B cell (primary cell): Measurements from ENCODE around the gene FNDC3A. TPM values are rescaled to one million over a fixed set of nuclear protein-coding genes. Genes with fewer than 3 reads are reported as not detected.
"Not testable (repeated sequence)": the region's sequence is repeated elsewhere in the genome, so short reads cannot be mapped to it uniquely, and the experiment has no call there.

ENCODE experiments used
- ATAC-seq: fragments of 200-7000 bp; cut with Tn5 transposase; one replicate; pipeline ENCODE4 v1.10.0; 2021; ENCODE audit warnings: low read depth, mild to moderate bottlenecking, moderate number of reproducible peaks, moderate library complexity
- CTCF ChIA-PET: fragments of 350-600 bp; sonication (Branson Sonifier 250); formaldehyde crosslinking; loops from one replicate; lab custom pipeline; 2021; ENCODE audit warnings: antibody characterized with exemption, inconsistent platforms; lab: Charles Lee
- POLR2A ChIA-PET: fragments of 350-600 bp; sonication (Branson Sonifier 250); formaldehyde crosslinking; loops from one replicate; lab custom pipeline; 2021; ENCODE audit warnings: antibody characterized with exemption; lab: Charles Lee
- DNase-seq: peaks from one replicate; pipeline ENCODE4 v3.0.0; 2013
- H2AFZ ChIP-seq: 2 replicates; pipeline ENCODE4 v1.6.1; 2012; ENCODE audit warnings: mild to moderate bottlenecking, low read depth, low read length; ENCODE audit not compliant: insufficient read depth, poor library complexity, severe bottlenecking
- H3K27ac ChIP-seq, 2 donors: 1 replicate in 1 of 2; 2 replicates in 1 of 2; pipeline ENCODE4 v1.5.1; 2012 to 2013; ENCODE audit warnings: low read length in 2 of 2, mild to moderate bottlenecking in 2 of 2, moderate library complexity in 1 of 2
- H3K27me3 ChIP-seq, 4 experiments: fragments of 200-600 bp in 1 of 4; sonication (generic) in 1 of 4; replicated peaks in 1 of 4; 1 replicate in 2 of 4; 2 replicates in 2 of 4; pipeline versions ENCODE4 v1.6.1 to v1.7.0; 2013 to 2016; ENCODE audit warnings: low read length in 3 of 4, mild to moderate bottlenecking in 2 of 4, mixed read lengths in 1 of 4, moderate library complexity in 1 of 4; ENCODE audit not compliant: insufficient read depth in 4 of 4, control insufficient read depth in 3 of 4; ENCODE audit errors: control extremely low read depth in 1 of 4
- H3K36me3 ChIP-seq, 2 experiments: replicated peaks in 1 of 2; 1 replicate in 1 of 2; 2 replicates in 1 of 2; pipeline versions ENCODE4 v1.6.1 to v1.7.1; 2013; ENCODE audit warnings: low read length in 1 of 2; ENCODE audit not compliant: insufficient read depth in 2 of 2, control insufficient read depth in 1 of 2; ENCODE audit errors: control extremely low read depth in 1 of 2, extremely low read depth in 1 of 2
- H3K4me1 ChIP-seq, 2 donors: fragments of 200-600 bp in 1 of 2; sonication (generic) in 1 of 2; 1 replicate in 1 of 2; 2 replicates in 1 of 2; pipeline versions ENCODE4 v1.5.1 to v1.6.1; 2013 to 2017; ENCODE audit warnings: low read length in 2 of 2; ENCODE audit not compliant: control insufficient read depth in 2 of 2, insufficient read depth in 2 of 2
- H3K4me2 ChIP-seq: replicated peaks from 2 replicates; pipeline ENCODE3; 2012; ENCODE audit warnings: mild to moderate bottlenecking, low read depth, low read length; ENCODE audit not compliant: poor library complexity, severe bottlenecking
- H3K4me3 ChIP-seq, 5 experiments: fragments of 200-600 bp in 1 of 5; sonication (generic) in 1 of 5; 1 replicate in 3 of 5; 2 replicates in 2 of 5; pipeline versions ENCODE4 v1.5.1 to v1.7.0; 2011 to 2016; ENCODE audit warnings: low read length in 4 of 5, mild to moderate bottlenecking in 4 of 5, low read depth in 2 of 5, control low read depth in 1 of 5, moderate library complexity in 1 of 5; ENCODE audit not compliant: insufficient read depth in 1 of 5; ENCODE audit errors: control extremely low read depth in 1 of 5, extremely low read depth in 1 of 5
- H3K79me2 ChIP-seq: fragments of 200-600 bp; sonication (generic); one replicate; pipeline ENCODE4 v1.6.0; 2016; ENCODE audit warnings: low read length; ENCODE audit not compliant: control insufficient read depth, insufficient read depth
- H3K9ac ChIP-seq: fragments of 200-600 bp; sonication (generic); 2 replicates; pipeline ENCODE4 v1.6.1; 2017; ENCODE audit warnings: mild to moderate bottlenecking, low read length, moderate library complexity
- H3K9me3 ChIP-seq, 3 donors: one replicate each; pipeline versions ENCODE4 v1.6.1 to v1.7.1; 2013; ENCODE audit warnings: low read length in 2 of 3; ENCODE audit not compliant: control insufficient read depth in 2 of 3, insufficient read depth in 1 of 3; ENCODE audit errors: control extremely low read depth in 1 of 3
- H4K20me1 ChIP-seq: 2 replicates; pipeline ENCODE4 v1.6.0; 2012; ENCODE audit warnings: mild to moderate bottlenecking, low read length; ENCODE audit not compliant: insufficient read depth, control insufficient read depth, poor library complexity, severe bottlenecking
- H3K27ac Mint-ChIP-seq: one replicate; pipeline ENCODE4 v1.8.0; 2021; ENCODE audit warnings: mixed read lengths
- H3K27me3 Mint-ChIP-seq: one replicate; pipeline ENCODE4 v1.8.0; 2021; ENCODE audit warnings: mixed read lengths
- H3K4me1 Mint-ChIP-seq: one replicate; pipeline ENCODE4 v1.8.0; 2021; ENCODE audit warnings: mixed read lengths
- H3K4me3 Mint-ChIP-seq: one replicate; pipeline ENCODE4 v1.8.0; 2021; ENCODE audit warnings: mixed read lengths
- H3K9me3 Mint-ChIP-seq: one replicate; pipeline ENCODE4 v1.8.0; 2022; ENCODE audit warnings: mixed read lengths; ENCODE audit not compliant: insufficient read depth
- EZH2 ChIP-seq: IDR thresholded peaks from 2 replicates; pipeline ENCODE4 v1.6.1; 2012; ENCODE audit warnings: borderline replicate concordance, low read depth, mild to moderate bottlenecking, moderate library complexity, low read length; ENCODE audit not compliant: insufficient read depth, poor library complexity, severe bottlenecking
- WGBS: methylation state at CpG from one replicate; pipeline ENCODE4 v1.1.5; 2013; ENCODE audit warnings: missing lambda C conversion rate; ENCODE audit not compliant: insufficient coverage; 5-methylcytosine and 5-hydroxymethylcytosine counted together
- intact Hi-C: fragments of 100-400 bp; cut with micrococcal nuclease; formaldehyde crosslinking; loops from one replicate; pipeline ENCODE4 v1.10.0; 2022
- polyA plus RNA-seq: library from polyadenylated mRNA; depleted of rRNA; stranded (reverse); fragments of >200 nt; gene quantifications from 2 replicates; pipeline ENCODE4 v1.2.3, GENCODE V29; 2012
- total RNA-seq, 2 donors: library from RNA; stranded (reverse); fragments of 120-200 nt in 1 of 2; gene quantifications; 1 replicate in 1 of 2; 2 replicates in 1 of 2; pipeline versions ENCODE4 v1.2.3 to v1.2.4, GENCODE V29; 2013 to 2022
- TF ChIP-seq, protein P1 (sequence below): fragments of 200-600 bp; IDR thresholded peaks from one replicate; pipeline ENCODE4 v1.8.0; 2022; ENCODE audit warnings: antibody characterized with exemption, mild to moderate bottlenecking

Gene FNDC3A
- total and polyA plus RNA-seq, 2 donors (not counting 1 experiment from before 2014, with no cell fraction given), result 13.5 to 37.1 TPM

DNA sequence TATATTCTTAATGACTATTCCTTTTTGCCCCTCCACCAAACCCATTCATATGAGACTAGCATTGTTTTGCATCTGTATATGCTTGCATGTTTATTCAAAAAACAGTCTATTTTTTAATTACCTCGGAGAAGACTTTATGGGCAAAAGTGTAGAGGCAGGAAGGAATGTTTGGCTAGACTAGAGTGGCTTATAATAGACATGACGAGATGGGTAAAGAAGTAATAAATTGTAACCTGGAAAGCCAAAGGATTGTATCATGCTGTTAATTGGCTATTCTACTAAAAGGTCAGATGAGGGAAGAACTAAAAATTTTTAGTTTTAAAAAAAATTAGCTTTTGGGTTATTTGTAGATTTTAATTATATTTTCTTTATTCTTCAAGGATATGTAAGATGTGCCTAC, 91.1 kb downstream of the FNDC3A start:
- no peak for ATAC-seq
- Histone ChIP-seq H3K4me1 (no peaks in the 10 kb centered on the region), H3K9me3 (peaks cover 0 to 3% (median 2%) of the 10 kb centered on the region in 3 donors), H3K36me3 (peaks cover 0 to 2% of the 10 kb centered on the region in 2 experiments), H3K27me3 (no peaks in the 10 kb centered on the region), H3K79me2 (peaks cover 6% of the 10 kb centered on the region), H3K27ac (no peak overlapping the region), H3K4me3 (no peak overlapping the region), H4K20me1 (no peaks in the 10 kb centered on the region), H2AFZ (no peak overlapping the region), H3K9ac (no peak overlapping the region), H3K4me2 (no peak overlapping the region)
- TF ChIP-seq, protein P1, sequence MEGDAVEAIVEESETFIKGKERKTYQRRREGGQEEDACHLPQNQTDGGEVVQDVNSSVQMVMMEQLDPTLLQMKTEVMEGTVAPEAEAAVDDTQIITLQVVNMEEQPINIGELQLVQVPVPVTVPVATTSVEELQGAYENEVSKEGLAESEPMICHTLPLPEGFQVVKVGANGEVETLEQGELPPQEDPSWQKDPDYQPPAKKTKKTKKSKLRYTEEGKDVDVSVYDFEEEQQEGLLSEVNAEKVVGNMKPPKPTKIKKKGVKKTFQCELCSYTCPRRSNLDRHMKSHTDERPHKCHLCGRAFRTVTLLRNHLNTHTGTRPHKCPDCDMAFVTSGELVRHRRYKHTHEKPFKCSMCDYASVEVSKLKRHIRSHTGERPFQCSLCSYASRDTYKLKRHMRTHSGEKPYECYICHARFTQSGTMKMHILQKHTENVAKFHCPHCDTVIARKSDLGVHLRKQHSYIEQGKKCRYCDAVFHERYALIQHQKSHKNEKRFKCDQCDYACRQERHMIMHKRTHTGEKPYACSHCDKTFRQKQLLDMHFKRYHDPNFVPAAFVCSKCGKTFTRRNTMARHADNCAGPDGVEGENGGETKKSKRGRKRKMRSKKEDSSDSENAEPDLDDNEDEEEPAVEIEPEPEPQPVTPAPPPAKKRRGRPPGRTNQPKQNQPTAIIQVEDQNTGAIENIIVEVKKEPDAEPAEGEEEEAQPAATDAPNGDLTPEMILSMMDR, result no peak
- TF ChIP-seq EZH2, result no peak
- WGBS, result 92% methylated on average over 2 of the region's 2 CpGs
- no peaks in the 10 kb centered on the region for H3K9me3 Mint-ChIP-seq
- H3K4me1 Mint-ChIP-seq, result peaks cover 11% of the 10 kb centered on the region
- POLR2A ChIA-PET, result interaction anchor here (0.5 kb wide), 1 partner anchor 945 kb away, joined by 3 read pairs; no protein-coding TSS in a partner anchor
- no peak overlapping the region for H3K27ac Mint-ChIP-seq
- H3K4me3 Mint-ChIP-seq, result no peak overlapping the region
- intact Hi-C loops, result no loop called here
- H3K27me3 Mint-ChIP-seq, result no peaks in the 10 kb centered on the region
- DNase-seq, result no peak
- CTCF ChIA-PET, result no interaction called here

DNA sequence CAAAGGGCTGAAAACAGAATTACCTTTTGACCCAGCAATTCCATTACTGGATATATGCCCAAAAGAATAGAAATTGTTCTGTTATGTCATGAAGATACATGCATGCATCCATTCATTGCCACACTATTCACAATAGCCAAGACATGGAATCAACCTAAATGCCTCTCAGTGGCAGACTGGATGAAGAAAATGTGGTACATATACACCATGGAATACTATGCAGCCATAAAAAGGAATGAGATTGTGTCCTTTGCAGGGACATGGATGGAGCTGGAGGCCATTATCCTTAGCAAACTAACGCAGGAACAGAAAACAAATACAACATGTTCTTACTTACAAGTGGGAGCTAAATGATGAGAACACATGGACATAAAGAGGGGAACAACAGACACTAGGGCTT, 92.8 kb downstream of the FNDC3A start:
- H3K27ac ChIP-seq, H3K4me1 Mint-ChIP-seq, H3K9ac ChIP-seq, H3K27ac Mint-ChIP-seq, POLR2A ChIA-PET, H3K9me3 ChIP-seq, H4K20me1 ChIP-seq, H3K27me3 Mint-ChIP-seq, H2AFZ ChIP-seq, ATAC-seq, H3K27me3 ChIP-seq, H3K4me3 ChIP-seq, intact Hi-C loops, H3K36me3 ChIP-seq, H3K4me3 Mint-ChIP-seq, H3K79me2 ChIP-seq, H3K4me1 ChIP-seq, H3K9me3 Mint-ChIP-seq, CTCF ChIA-PET, H3K4me2 ChIP-seq, DNase-seq: not testable (repeated sequence)
- no CpG with 5 or more reads among the region's 1 CpG for WGBS

DNA sequence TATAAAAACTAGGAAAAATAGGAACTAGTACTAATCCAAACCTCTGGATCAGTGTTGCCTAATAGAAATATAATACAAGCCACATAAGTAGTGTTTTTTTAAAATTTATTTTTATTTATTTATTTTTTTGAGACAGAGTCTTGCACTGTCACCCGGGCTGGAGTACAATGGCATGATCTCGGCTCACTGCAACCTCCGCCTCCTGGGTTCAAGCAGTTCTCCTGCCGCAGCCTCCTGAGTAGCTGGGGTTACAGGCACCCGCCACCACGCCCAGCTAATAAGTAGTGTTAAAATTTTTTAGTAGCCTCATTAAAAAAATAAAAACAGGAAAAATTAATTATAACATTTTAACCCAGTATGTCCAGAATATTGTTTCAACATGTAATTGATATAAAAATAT, 94.3 kb downstream of the FNDC3A start:
- CTCF ChIA-PET, H3K9me3 ChIP-seq, H3K4me3 Mint-ChIP-seq, H3K36me3 ChIP-seq, H3K9ac ChIP-seq, H4K20me1 ChIP-seq, H3K4me3 ChIP-seq, H3K9me3 Mint-ChIP-seq, DNase-seq, H2AFZ ChIP-seq, H3K79me2 ChIP-seq, H3K27me3 Mint-ChIP-seq, H3K27ac Mint-ChIP-seq, POLR2A ChIA-PET, H3K4me1 ChIP-seq, H3K4me2 ChIP-seq, H3K27me3 ChIP-seq, ATAC-seq, intact Hi-C loops, H3K27ac ChIP-seq, H3K4me1 Mint-ChIP-seq: not testable (repeated sequence)
- WGBS, result no CpG with 5 or more reads among the region's 6 CpGs
